HG02642 (cell line): ENCODE measurements around the gene C4orf33.
"Not testable (repeated sequence)": the region's sequence is repeated elsewhere in the genome, so short reads cannot be mapped to it uniquely, and the experiment has no call there.

ENCODE experiments used
- ATAC-seq: cut with Tn5 transposase; IDR thresholded peaks from one replicate; pipeline ENCODE4 v1.9.1; 2021; ENCODE audit warnings: mild to moderate bottlenecking; ENCODE audit not compliant: unreplicated experiment, poor library complexity

C4orf33 gene

DNA sequence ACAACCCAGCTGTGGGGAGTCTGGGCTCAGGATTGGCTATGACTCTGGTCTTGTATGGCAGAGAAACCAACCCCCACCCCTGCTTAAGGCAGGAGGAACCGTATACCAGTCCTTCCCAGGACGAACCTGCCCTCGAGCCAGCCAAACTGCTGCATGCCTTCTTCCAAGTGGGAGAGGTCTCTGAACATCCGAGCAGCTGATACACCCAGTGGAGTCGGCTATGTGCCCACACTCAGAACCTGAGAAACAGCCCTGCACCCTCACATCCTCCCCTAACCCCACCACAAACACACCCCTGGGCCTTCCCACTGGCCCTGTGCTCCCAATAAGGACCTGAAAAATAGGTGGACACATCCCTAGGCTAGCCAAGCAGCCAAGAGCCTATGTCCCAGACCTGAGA lies 21.8 kb downstream of the C4orf33 start:
- no peak for ATAC-seq

DNA sequence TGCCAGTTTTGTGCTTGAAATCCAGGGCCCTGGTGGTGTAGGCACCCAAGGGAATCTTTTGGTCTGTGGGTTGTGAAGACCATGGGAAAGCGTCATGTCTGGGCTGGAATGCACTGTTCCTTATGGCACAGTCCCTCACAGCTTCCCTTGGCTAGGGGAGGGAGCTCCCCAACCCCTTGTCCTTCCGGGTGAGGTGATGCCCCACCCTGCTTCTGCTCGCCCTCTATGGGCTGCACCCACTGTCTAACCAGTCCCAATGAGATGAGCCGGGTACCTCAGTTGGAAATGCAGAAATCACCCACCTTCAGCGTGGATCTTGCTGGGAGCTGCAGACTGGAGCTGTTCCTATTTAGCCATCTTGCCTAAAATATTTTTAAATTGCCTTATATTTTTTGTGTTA lies 30.7 kb downstream of the C4orf33 start:
- ATAC-seq = not testable (repeated sequence)

DNA sequence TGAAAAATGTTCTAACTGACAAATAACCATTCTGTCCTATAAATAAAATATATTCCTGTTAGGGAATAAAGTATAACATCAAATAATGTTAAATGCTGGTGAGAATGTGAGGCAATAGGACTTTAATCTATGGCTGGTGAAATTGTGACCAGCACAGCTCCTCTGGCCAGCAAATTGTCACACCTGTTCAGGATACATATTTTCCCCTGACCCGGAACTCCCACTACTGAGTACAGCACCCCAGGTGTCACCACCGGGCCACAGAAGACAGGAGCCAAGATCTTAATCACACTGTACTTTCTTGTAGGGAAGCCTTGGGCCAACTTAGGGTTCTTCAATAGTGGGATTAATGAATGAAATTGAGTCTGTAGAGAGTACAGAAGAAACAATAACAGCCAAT lies 33.2 kb downstream of the C4orf33 start:
- no peak for ATAC-seq

DNA sequence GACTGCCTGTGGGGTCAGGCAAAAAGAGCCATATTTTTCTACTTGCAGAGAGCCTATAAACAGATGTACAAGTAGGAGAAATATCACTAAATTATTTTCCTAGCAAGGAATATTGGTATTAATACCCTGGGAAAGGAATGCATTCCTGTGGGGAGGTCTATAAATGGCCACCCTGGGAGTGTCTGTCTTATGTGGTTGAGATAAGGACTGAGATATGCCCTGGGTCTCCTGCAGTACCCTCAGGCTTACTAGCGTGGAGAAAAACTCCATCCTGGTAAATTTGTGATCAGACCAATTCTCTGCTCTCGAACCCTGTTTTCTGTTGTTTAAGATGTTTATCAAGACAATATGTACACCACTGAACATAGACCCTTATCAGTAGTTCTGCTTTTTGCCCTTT lies 35.4 kb downstream of the C4orf33 start:
- no peak for ATAC-seq

DNA sequence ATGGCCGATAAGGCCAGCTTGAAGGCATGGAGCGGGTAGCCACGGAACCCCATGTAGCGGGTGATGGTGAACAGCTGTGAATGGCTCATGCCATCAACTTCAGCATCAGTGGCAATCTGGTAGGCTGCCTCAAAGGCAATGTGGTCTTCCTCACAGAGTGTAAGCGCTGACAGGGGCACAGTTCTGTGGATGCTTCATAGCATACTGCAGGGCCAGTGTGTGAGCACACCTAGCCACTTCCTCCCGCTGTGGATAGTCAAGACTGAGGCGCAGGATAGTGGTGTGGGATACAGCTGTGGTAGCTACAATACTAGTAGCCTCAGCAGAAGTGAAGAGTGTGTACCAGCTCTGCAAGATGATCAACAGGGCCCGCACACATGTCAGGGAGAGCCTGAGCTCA lies 40.5 kb downstream of the C4orf33 start:
- ATAC-seq = no peak

DNA sequence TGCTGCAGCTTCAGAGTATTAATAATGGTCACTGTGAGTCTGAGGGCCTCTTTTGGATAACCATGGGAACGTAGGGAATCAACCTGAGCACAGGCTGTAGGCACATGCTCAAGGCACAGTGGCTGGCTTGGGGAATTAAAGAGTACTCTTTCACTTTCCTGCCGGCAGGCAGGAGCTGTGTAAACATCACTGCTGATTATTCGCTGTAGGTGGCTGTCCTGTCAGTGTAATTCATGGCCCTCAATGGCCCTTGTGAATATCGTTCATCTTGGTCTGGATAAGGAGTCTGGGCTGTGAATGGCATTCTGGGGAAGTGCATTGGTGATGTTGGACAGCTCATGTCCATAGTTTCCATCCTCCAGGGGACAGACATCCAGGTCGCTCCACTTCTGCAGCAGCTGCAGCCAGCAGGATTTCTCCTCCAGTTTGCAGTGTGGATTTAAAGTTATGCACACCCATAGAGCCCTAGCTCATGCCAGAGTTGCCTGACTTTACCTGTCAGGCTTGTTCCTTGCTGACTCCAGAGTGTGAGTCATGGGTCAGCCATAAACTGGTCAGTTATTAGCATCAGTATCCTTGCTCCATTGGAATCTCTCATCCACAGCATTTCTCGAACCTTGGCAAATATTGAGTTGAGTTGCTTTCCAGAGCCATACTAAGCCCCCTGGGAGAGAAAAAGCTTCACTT lies 43.0 kb downstream of the C4orf33 start:
- ATAC-seq = no peak

DNA sequence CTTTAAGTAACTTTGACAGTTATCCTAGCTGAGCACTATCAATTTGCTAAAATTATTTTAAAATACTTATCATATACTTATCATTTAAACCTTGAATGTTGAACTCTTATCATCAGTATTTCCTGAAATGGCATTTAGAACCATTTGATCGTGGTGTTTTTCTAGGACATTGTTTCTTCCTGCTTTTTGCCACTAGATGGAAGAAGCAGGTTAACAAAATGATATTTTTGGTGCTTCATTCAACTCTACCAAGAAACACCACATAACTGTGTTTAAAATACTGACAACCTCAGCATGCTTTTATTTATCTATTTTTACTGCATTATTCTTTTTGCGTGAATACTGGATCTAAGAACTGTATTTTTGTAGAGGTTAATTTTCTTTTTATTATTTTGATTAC lies 44.6 kb downstream of the C4orf33 start:
- no peak for ATAC-seq

DNA sequence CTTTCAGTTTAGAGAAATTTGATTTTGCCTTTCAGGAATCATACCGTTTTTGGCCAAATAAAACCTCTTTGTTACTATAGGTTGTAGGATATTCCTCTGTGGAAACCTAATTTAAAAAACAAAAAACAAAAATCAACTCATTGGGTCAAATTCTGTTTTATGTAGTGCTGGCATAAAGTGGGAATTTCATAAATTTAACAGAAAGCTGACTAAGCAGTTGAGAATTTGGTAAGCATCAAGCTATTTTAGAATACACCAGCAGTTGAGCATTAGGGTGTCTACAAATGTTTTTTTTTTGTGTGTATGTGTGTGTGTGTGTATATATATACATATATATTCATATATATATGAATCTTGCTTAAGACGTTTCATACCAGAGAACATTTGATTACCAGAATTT lies 47.4 kb downstream of the C4orf33 start:
- ATAC-seq = no peak

DNA sequence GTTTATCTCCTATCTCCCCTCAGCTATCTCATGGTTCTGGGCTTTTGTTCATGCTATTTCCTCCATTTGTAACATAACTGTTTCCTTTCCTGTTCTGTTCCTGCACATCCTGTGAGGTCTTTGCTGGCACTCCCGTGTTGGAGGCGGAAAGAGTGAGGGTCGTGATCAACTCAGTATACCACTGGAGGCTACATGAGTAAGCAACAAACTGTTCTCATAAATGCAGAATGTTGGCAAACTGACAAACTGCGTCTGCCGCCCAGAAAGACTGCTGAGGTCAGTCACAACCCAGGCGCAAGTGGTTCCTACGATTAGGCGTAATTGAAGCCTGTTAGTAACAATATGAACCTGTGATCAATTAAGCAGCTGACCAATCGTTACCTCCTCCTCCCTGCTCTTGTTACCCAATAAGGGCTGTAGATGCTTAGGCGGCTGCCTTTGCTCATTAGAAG lies 48.8 kb downstream of the C4orf33 start:
- ATAC-seq = no peak

DNA sequence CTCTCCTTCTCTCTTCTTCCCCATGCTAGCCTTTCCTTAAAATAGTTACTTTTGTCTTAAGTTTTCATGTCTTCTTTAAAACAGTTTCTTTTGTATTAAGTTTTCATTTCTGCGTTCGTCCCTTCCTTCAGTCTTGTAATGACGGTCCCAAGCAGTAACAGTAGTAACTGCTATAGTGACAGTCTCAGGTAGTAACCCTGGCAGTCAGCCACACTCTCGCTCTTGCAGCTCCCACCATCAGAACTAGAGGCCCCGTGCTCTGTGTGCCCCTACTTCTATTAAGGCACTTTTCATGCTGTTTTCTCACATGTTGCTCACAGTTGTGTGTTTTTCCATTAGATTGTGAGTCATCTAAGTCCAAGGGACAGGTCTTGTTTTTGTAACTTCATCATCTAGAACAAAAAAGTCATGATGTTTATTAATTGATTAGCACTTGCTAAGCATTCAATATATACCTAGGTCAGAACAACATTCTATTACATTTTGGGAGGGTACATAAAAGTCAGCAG lies 49.3 kb downstream of the C4orf33 start:
- no peak for ATAC-seq

DNA sequence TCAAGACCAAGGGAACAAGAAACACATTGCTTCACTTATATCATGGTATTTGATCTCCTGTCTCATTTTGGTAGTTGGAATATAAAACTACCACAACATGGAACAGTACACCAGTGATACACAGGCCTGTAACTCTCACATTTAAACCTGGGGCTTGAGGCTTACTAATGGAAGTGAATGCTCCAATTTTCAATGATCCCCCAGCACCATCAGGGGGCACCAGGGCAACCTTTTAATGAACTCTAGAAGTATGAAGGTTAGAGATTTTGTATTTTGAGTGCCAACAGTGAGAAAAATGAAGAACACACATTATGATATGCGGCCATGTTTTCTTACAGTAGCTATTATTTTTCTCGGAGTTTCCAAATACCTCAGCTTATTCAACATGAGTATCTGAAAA lies 50.7 kb downstream of the C4orf33 start:
- ATAC-seq = no peak

DNA sequence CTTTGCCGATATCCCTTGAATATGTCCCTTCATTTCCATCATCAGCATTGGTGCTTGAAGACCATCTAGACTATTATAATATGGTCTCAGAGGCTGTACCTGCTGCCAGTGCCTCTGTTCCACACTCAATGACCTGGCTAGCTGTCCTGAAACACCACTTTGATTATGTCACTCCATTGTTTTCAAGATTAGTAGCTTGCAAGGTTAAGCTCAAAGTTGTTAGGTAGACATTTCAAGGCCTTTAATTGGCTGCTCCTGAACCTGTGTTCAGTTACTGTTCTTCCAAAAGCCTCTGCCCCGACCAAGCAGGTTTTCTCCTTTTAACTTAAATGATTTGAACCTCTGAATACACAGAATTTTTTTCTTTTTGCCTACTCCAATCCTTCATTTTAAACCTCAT lies 52.9 kb downstream of the C4orf33 start:
- ATAC-seq = no peak

DNA sequence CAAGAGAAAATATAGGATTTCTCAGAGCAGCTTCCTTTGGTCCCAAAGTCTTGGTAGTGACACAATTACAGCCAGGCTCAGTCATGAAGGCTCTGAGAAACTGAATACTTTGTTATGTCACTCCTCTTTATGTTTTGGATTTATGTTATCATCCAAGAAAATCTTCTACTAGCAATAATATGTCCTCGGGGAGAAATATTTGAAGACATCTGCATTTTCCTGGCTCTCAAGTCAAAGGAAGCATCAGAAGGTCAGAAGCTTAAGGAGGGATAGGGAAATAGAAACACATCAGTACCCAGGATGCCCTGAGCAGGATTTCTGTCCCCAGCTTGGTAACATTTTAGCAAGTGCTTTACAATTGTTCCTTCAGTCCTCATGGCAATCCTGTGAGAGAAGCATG lies 54.0 kb downstream of the C4orf33 start:
- ATAC-seq = no peak

DNA sequence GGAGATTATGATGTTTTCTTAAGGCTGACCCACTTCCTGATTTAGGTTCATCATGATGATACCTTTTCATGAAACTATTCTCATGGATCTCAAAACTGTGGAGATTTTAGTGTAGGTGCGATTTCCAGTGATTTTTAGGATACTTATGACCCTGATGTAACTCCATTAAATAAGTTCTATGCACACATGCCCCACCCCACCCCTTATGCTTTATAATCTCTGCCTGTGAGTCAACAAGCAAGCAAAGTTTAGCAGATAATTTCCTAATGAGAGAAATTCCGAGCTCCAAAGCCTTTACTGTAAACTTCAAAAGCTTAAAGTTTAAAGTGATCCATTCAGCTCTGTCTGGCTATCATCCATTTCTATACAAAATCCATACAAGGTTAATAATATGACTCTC lies 56.4 kb downstream of the C4orf33 start:
- ATAC-seq = no peak

DNA sequence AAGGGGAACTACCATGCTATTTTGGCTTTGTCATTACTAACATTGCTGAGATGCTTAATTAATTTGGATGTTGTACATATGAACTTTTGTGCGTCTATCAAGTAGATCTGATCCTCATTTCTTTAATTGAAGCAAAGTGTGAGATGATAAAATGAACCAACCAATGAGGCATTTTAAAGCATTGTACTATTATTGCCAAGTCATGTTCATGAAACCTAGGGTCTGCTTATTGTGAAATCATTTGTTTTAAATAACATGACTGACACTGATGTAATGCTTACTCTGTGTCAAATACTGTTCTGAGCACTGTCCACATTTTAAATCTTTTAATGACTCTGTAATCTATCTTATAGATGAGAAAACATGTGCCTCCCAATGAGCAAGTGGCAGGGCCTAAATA lies 57.7 kb downstream of the C4orf33 start:
- no peak for ATAC-seq

DNA sequence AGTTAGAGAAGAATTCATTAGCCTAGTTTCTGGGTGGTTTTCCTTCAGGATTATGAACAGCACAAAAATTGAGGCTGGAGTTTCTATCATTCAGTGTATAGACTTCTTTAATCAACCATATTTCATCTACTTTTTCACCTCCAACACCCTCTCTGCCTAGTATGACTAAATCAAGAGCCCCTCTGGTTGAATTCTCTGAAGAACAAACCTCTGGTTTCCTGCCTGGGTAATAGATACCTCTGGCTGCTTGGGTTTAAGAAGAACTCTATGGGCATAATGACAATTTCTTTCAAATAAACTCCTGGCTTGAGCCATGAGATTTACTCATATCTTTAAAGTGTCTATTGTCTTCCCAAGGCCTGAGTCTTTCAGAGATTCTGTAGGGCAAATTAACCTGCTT lies 66.5 kb downstream of the C4orf33 start:
- ATAC-seq = no peak

DNA sequence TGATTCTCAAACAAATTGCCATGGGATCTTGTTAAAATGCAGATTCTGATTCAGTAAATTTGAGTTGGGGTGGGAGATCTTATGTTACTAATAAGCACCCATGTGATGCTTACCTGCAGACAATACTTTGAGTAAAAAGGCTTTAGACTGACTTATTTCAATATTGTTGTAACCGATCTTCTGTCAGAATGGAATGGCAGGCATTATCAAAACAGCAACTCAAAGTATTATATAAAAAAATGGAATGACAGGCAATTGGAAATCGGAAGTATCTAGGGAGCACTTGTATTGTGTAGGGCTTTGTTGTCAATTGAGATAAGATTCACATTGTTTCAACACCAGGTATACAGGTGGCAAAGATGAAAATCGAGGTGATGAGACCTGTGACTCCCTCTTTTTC lies 67.5 kb downstream of the C4orf33 start:
- no peak for ATAC-seq

DNA sequence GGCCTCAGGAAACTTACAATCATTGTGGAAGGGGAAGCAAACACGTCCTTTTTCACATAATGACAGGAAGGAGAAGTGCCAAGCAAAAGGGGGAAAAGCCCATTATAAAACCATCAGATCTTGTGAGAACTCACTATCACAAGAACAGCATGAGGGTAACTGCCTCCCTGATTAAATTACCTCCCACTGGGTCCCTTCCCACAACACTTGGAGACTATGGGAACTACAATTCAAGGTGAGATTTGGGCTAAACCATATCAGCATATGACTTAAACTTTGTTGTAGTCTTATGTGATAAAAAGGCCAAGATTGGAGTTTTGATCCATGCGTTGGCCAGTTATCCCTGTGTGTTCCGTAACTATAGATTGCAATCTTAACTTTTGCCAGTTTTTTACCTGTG lies 68.3 kb downstream of the C4orf33 start:
- no peak for ATAC-seq
